ENCODE results near the gene RBM20.

RBM20 gene

GRCh38 chr10:110817614-110818013 is 173.5 kb downstream of the RBM20 start:
- DNase-seq, result no peak

- DNase-seq, result no peak
Observed at GRCh38 chr10:110818311-110819256, 174.4 kb downstream of the RBM20 start.

GRCh38 chr10:110820321-110820814 is 176.2 kb downstream of the RBM20 start:
- DNase-seq, result no peak

GRCh38 chr10:110821508-110821907 is 177.4 kb downstream of the RBM20 start:
- no peak for DNase-seq

- no peak for DNase-seq
Observed at GRCh38 chr10:110822035-110822711, 178.0 kb downstream of the RBM20 start.

- no peak for DNase-seq
Observed at GRCh38 chr10:110822712-110823311, 178.7 kb downstream of the RBM20 start.

GRCh38 chr10:110824152-110824441 is 180.0 kb downstream of the RBM20 start:
- no peak for DNase-seq

GRCh38 chr10:110824660-110825059 is 180.5 kb downstream of the RBM20 start:
- no peak for DNase-seq

- DNase-seq, result no peak
Observed at GRCh38 chr10:110825508-110825907, 181.4 kb downstream of the RBM20 start.

- DNase-seq, result no peak
Observed at GRCh38 chr10:110827410-110827809, 183.3 kb downstream of the RBM20 start.

GRCh38 chr10:110827875-110828274 is 183.7 kb downstream of the RBM20 start:
- DNase-seq, result no peak

GRCh38 chr10:110828525-110828924 is 184.4 kb downstream of the RBM20 start:
- no peak for DNase-seq

GRCh38 chr10:110829721-110830410 is 185.7 kb downstream of the RBM20 start:
- DNase-seq, result no peak

GRCh38 chr10:110833234-110833940 is 189.3 kb downstream of the RBM20 start:
- no peak for DNase-seq

- no peak for DNase-seq
Observed at GRCh38 chr10:110833941-110834628, 189.9 kb downstream of the RBM20 start.

- DNase-seq, result peak; percentile 23
Observed at GRCh38 chr10:110834629-110835301, 190.6 kb downstream of the RBM20 start.

GRCh38 chr10:110835841-110836240 is 191.7 kb downstream of the RBM20 start:
- DNase-seq, result no peak

GRCh38 chr10:110836706-110837105 is 192.6 kb downstream of the RBM20 start:
- no peak for DNase-seq

GRCh38 chr10:110837418-110838171 is 193.5 kb downstream of the RBM20 start:
- no peak for DNase-seq

- no peak for DNase-seq
Observed at GRCh38 chr10:110840225-110840922, 196.2 kb downstream of the RBM20 start.
